ENCODE data around the gene OR2Y1.
"Not testable (repeated sequence)": the region's sequence is repeated elsewhere in the genome, so short reads cannot be mapped to it uniquely, and the experiment has no call there.

OR2Y1 gene

DNA sequence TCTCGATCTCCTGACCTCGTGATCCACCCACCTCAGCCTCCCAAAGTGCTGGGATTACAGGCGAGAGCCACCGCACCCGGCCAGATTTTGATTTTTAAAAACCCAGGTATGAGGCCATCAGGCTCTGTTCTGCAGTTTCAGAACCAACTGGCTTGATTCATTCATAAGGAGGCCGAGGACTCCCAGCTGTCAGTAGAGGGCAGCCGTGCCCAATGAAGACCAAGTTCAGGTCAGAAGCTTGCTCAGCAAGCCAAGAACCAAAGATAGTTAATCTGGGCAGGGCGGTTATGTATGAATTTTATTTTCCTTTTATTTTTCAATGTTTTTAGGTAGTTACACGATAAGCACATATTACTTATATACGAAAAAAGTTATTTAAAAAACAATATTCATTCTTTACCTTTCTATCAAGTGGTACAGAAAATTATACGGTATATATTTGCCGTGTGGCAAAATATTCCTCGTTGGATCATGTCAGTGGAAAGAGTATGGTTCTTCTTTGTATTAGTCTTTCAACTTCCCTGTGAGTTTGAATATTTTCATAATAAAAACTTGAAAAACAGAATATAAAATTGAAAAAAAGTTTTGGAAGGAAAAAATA, 44.7 kb upstream of the OR2Y1 start:
- no peak overlapping the region for H3K4me3 ChIP-seq (ENCODE audit: low read length)
- TF ChIP-seq, protein P1, sequence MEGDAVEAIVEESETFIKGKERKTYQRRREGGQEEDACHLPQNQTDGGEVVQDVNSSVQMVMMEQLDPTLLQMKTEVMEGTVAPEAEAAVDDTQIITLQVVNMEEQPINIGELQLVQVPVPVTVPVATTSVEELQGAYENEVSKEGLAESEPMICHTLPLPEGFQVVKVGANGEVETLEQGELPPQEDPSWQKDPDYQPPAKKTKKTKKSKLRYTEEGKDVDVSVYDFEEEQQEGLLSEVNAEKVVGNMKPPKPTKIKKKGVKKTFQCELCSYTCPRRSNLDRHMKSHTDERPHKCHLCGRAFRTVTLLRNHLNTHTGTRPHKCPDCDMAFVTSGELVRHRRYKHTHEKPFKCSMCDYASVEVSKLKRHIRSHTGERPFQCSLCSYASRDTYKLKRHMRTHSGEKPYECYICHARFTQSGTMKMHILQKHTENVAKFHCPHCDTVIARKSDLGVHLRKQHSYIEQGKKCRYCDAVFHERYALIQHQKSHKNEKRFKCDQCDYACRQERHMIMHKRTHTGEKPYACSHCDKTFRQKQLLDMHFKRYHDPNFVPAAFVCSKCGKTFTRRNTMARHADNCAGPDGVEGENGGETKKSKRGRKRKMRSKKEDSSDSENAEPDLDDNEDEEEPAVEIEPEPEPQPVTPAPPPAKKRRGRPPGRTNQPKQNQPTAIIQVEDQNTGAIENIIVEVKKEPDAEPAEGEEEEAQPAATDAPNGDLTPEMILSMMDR (IDR thresholded peaks at IDR 0.05; ENCODE audit: insufficient read depth, low read depth, low read length, missing control alignments), result peak; percentile 88
- peak; percentile 88 for DNase-seq (ENCODE audit: low read depth)

DNA sequence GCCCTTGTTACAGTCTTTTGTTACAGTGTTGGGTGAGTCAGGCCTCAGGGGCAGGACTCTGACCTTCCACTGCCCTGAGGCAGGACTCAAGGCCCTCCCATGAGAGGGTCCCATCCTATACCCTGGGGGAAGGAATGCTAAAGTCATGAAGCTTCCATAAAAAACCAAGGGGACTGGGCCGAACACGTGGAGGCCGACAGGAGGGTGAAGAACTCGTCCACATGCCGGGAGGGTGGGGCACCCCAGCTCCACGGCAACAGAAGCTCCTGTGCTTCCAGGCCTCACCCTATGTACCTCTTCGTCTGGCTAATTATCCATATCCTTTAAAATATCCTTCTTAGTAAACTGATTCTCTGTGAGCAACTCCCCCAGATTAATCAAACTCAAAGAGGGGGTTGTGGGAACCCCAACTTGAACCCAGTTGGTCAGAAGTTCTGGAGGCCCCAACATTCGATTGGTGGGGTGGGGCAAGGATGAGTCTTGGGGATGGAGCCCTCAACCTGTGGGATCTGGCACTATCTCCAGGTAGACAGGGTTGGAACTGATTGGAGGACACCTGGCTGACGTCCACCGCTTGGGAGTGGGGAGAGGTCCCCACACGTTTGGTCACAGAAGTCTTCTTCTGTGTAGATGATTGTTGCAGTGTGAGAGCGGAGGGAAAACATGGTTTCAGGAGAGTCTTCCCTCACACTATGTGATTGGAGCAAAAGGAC, 43.6 kb upstream of the OR2Y1 start:
- TF ChIP-seq, protein P1 (IDR thresholded peaks at IDR 0.05; ENCODE audit: insufficient read depth, low read depth, low read length, missing control alignments), result no peak
- no peak overlapping the region for H3K4me3 ChIP-seq (ENCODE audit: low read length)

DNA sequence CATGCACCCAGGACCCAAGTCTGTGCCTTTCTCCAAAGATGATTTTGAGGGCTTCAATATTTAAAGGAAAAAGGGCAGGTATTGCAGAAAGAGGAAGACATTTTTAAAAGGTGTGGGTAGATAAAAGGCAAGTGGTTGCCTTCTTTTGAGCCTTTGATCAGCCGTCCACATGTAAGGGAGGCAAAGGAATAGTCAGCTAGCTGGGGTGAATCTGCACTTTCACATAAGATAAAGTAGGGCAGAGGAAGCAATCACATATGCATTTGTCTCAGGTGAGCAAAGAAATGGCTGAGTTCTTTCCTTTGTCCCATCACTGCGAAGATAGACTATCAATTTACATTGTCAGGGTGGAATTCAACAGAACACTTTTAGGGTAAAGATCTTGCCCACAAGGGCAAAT, 42.9 kb upstream of the OR2Y1 start:
- TF ChIP-seq, protein P1 (IDR thresholded peaks at IDR 0.05; ENCODE audit: insufficient read depth, low read depth, low read length, missing control alignments), result no peak
- no peak overlapping the region for H3K4me3 ChIP-seq (ENCODE audit: low read length)
- DNase-seq (ENCODE audit: low read depth), result no peak

More for the DNA sequence above, 43.6 kb upstream of the OR2Y1 start:
- no peak for DNase-seq (ENCODE audit: low read depth)

DNA sequence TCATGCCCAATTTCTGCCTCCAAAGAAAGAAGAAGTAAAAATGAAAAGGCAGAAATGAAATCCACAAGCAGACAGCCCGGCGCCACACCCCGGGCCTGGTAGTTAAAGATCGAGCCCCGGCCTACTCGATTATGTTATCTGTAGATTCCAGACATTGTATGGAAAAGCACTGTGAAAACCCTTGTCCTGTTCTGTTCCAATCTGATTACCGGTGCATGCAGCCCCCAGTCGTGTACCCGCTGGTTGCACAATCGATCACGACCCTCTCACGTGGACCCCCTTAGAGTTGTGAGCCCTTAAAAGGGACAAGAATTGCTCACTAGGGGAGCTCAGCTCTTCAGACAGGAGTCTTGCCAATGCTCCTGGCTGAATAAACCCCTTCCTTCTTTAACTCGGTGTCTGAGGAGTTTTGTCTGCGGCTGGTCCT, 42.1 kb upstream of the OR2Y1 start:
- DNase-seq (ENCODE audit: low read depth); H3K4me3 ChIP-seq (ENCODE audit: low read length): not testable (repeated sequence)

DNA sequence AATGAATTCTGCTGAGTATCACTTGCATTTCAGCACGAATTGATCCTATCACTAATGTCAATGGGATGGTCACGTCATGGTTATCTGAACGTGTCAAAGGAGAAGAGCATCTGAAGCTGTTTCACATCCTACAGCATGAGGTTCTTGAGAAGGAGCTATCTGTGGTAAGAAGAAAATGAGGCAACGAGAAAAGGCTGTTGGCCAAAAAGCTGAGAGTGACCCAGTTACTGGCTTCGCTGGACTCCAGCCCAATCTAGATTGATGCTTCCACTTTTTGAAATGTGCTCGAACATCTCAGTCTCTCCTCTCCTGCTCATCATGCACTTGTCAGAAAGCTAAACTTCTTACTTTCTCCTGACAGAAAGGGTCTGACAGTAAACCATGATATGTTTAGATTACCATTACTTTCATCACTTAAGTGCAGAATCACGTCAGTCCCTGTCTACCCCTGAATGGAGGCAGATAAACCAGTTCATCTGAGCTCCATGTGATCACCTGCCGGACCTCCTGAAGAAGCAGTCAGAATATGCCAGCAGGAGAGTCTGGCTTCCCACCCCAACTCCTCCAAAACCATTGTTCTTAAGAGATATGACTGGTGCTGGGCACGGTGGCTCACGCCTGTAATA, 40.2 kb upstream of the OR2Y1 start:
- TF ChIP-seq, protein P1 (IDR thresholded peaks at IDR 0.05; ENCODE audit: insufficient read depth, low read depth, low read length, missing control alignments), result no peak
- H3K4me3 ChIP-seq (ENCODE audit: low read length), result no peak overlapping the region
- DNase-seq (ENCODE audit: low read depth), result no peak

DNA sequence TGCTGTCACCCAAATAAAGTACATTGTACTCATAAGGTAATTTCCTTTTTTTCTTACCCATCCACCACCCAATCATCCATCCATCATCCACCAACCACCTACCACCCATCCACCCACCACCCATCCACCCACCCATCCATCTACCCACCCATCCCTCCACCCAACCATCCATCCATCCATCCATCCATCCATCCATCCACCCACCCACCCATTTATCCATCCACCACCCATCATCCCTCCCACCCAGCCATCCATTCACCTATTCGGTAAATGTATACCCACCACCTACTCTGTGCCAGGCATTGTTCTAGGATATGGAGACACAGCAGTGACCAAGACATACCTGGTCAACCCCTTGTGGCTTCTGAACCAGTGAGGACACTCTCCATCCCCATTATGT, 37.6 kb upstream of the OR2Y1 start:
- DNase-seq (ENCODE audit: low read depth), result no peak
- TF ChIP-seq, protein P1 (IDR thresholded peaks at IDR 0.05; ENCODE audit: insufficient read depth, low read depth, low read length, missing control alignments), result no peak
- no peak overlapping the region for H3K4me3 ChIP-seq (ENCODE audit: low read length)

DNA sequence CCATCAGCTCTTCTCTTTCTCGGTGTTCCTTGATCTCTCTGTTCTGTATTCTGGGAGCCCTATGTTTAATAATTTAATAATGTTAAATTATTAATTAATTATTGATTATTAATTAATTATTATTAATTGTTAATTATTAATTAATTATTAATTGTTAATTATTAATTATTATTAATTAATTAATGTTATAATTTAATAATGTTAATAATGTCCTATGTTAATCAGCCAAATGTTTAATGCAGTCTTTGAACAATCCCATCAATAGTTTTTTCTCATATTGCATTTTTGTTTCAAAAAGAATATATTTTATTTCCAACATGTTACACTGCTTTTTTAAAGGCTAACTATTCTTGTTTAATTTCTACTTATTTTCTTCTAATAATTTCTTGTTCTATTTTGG, 36.5 kb upstream of the OR2Y1 start:
- DNase-seq (ENCODE audit: low read depth), result no peak
- TF ChIP-seq, protein P1 (IDR thresholded peaks at IDR 0.05; ENCODE audit: insufficient read depth, low read depth, low read length, missing control alignments), result no peak
- no peak overlapping the region for H3K4me3 ChIP-seq (ENCODE audit: low read length)

All from epithelial cell of esophagus (primary cell).